ENCODE measurements around the gene SMNDC1. TPM values are rescaled to one million over a fixed set of nuclear protein-coding genes. Genes with fewer than 3 reads are reported as not detected.
"Not testable (repeated sequence)": the region's sequence is repeated elsewhere in the genome, so short reads cannot be mapped to it uniquely, and the experiment has no call there.

SMNDC1 gene
- polyA plus RNA-seq, 5 donors = 39.6 to 51.2 (median 48.4) TPM

- no peak for DNase-seq
These were observed 46.2 kb downstream of the SMNDC1 start for GRCh38 chr10:110258542-110258941.

GRCh38 chr10:110254467-110254866, 50.3 kb downstream of the SMNDC1 start:
- no peak for DNase-seq

- no peak for DNase-seq
These were observed 52.6 kb downstream of the SMNDC1 start for GRCh38 chr10:110252151-110252550.

GRCh38 chr10:110251392-110251791, 53.3 kb downstream of the SMNDC1 start:
- not testable (repeated sequence) for DNase-seq

- DNase-seq = not testable (repeated sequence)
These were observed 55.2 kb downstream of the SMNDC1 start for GRCh38 chr10:110249489-110249888.

- not testable (repeated sequence) for DNase-seq
These were observed 56.9 kb downstream of the SMNDC1 start for GRCh38 chr10:110247833-110248232.

- no peak for DNase-seq
These were observed 60.2 kb downstream of the SMNDC1 start for GRCh38 chr10:110244550-110244949.

- DNase-seq = no peak
These were observed 62.2 kb downstream of the SMNDC1 start for GRCh38 chr10:110242511-110242910.

- DNase-seq = no peak
These were observed 62.9 kb downstream of the SMNDC1 start for GRCh38 chr10:110241841-110242240.

- DNase-seq = no peak
These were observed 63.3 kb downstream of the SMNDC1 start for GRCh38 chr10:110241407-110241806.

Other genes with a start within 250 kb of the SMNDC1 start
- 10 to 100 TPM; 44.6 to 79.9 (median 52.4) TPM for gene MXI1, start 97.3 kb downstream of the SMNDC1 start, polyA plus RNA-seq (ENCODE audit: insufficient read depth in 1 of 5, insufficient read length in 5 of 5, low replicate concordance in 1 of 5)
- gene DUSP5, start 193.0 kb upstream of the SMNDC1 start, polyA plus RNA-seq (ENCODE audit: insufficient read depth in 1 of 5, insufficient read length in 5 of 5, low replicate concordance in 1 of 5) = 10 to 100 TPM in 4 of 5 donors, 1 to 10 TPM in 1; 9.9 to 19.8 (median 16.7) TPM